DOHH2 (cell line): ENCODE data around the gene SPDYE6.
"Not testable (repeated sequence)": the region's sequence is repeated elsewhere in the genome, so short reads cannot be mapped to it uniquely, and the experiment has no call there.

Source experiments
- H3F3A ChIP-seq: fragments of 200-600 bp; sonication (generic), shearing (Covaris generic); 2 replicates; pipeline ENCODE4 v1.6.0; 2016; ENCODE audit warnings: antibody characterized with exemption, mild to moderate bottlenecking; ENCODE audit not compliant: control insufficient read depth, insufficient read depth
- H3K27ac ChIP-seq: fragments of 200-600 bp; sonication (generic); 2 replicates; pipeline ENCODE4 v1.5.1; 2014; ENCODE audit warnings: low read depth, mild to moderate bottlenecking, low read length, moderate library complexity
- H3K27me3 ChIP-seq: fragments of 200-600 bp; sonication (generic); 2 replicates; pipeline ENCODE4 v1.6.1; 2014; ENCODE audit warnings: mild to moderate bottlenecking, low read length, mixed read lengths; ENCODE audit not compliant: control insufficient read depth
- H3K36me3 ChIP-seq: fragments of 200-600 bp; sonication (generic); 2 replicates; pipeline ENCODE4 v1.6.1; 2014; ENCODE audit warnings: mild to moderate bottlenecking, low read length, moderate library complexity, mixed read lengths; ENCODE audit not compliant: control insufficient read depth
- H3K4me1 ChIP-seq: fragments of 200-600 bp; sonication (generic); 2 replicates; pipeline ENCODE4 v1.6.1; 2014; ENCODE audit warnings: mild to moderate bottlenecking, low read length, mixed read lengths; ENCODE audit not compliant: control insufficient read depth
- H3K4me2 ChIP-seq: fragments of 200-600 bp; sonication (generic); 2 replicates; pipeline ENCODE4 v1.6.0; 2014; ENCODE audit warnings: mild to moderate bottlenecking, low read length, moderate library complexity
- H3K4me3 ChIP-seq: fragments of 200-600 bp; sonication (generic); 2 replicates; pipeline ENCODE4 v1.5.1; 2014; ENCODE audit warnings: mild to moderate bottlenecking, low read length, mixed read lengths
- H3K79me2 ChIP-seq: fragments of 200-600 bp; sonication (generic); 2 replicates; pipeline ENCODE4 v1.6.1; 2014; ENCODE audit warnings: mild to moderate bottlenecking, low read length, mixed read lengths; ENCODE audit not compliant: control insufficient read depth
- H3K9me2 ChIP-seq: fragments of 200-600 bp; sonication (generic); replicated peaks from 2 replicates; pipeline ENCODE4 v1.6.1; 2014; ENCODE audit warnings: mild to moderate bottlenecking, low read length, mixed read lengths; ENCODE audit not compliant: control insufficient read depth
- H3K9me3 ChIP-seq: fragments of 200-600 bp; sonication (generic); 2 replicates; pipeline ENCODE4 v1.6.1; 2014; ENCODE audit warnings: antibody characterized with exemption, low read length, mixed read lengths; ENCODE audit not compliant: control insufficient read depth, insufficient read depth
- H4K20me1 ChIP-seq: fragments of 200-600 bp; sonication (generic); 2 replicates; pipeline ENCODE4 v1.6.0; 2014; ENCODE audit warnings: low read depth, mild to moderate bottlenecking, antibody characterized with exemption, low read length, moderate library complexity; ENCODE audit not compliant: control insufficient read depth, insufficient read depth

SPDYE6 gene

DNA sequence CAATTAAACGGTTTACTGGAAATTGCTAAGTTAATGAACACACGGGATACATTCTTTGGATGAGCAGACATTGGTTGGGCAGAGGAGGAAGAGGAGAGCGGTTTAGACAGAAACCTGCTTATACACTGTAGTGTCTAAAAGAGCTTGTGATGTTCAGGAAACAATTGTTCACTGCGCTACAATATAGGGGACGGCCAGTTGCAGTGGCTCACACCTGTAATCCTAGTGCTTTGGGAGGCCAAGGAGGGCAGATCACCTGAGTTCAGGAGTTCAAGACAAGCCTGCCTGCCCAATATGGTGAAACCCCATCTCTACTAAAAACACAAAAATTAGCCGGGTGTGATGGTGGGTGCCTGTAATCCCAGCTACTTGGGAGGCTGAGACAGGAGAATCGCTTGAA, 20.7 kb downstream of the SPDYE6 start:
- peak overlapping the region; percentile 52 for H3K4me3 ChIP-seq
- H3K27ac ChIP-seq: peak overlapping the region; percentile 85
- peaks cover 59% of the 10 kb centered on the region for H3K79me2 ChIP-seq
- H3K27me3 ChIP-seq, H3K9me2 ChIP-seq, H3K36me3 ChIP-seq, H4K20me1 ChIP-seq, H3K9me3 ChIP-seq: not testable (repeated sequence)
- H3K4me1 ChIP-seq: peaks cover 57% of the 10 kb centered on the region
- H3F3A ChIP-seq: peaks cover 30% of the 10 kb centered on the region
- H3K4me2 ChIP-seq: peak overlapping the region; percentile 73

DNA sequence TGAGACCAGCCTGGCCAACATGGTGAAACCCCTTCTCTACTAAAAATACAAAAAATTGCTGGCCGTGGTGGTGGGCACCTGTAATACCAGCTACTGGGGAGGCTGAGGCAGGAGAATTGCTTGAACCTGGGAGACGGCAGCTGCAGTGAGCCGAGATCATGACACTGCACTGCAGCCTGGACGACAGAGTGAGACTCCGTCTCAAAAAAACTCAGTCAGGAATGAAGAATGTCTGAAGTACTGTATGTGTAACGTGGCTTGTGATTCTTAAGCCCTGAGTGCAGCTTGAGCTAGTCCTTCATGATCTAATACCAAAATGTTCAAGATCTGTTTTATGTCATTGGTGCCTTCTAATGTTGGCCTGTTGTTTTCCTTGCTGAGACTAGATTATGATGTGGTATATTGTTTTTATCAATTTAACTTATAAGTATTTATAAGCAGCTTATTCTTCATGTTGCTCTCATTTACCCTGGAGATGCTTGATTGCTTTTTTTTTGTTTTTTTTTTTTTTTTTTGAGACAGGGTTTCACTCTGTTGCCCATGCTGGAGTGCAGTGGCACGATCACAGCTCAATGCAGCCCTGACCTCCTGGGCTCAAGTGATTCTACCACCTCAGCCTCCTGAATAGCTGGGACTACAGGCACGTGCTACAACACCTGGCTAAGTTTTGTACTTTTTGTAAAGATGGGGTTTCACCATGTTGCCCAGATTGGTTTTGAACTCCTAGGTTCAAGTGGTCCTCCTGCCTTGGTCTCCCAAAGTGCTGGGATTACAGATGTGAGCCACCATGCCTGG, 25.4 kb downstream of the SPDYE6 start:
- Histone ChIP-seq H3K4me1 (peaks cover 76% of the 10 kb centered on the region), H3K4me2 (peak overlapping the region; percentile 83), H3F3A (peaks cover 56% of the 10 kb centered on the region), H3K36me3 (peaks cover 26% of the 10 kb centered on the region), H3K27ac (peak overlapping the region; percentile 93), H3K79me2 (peaks cover 80% of the 10 kb centered on the region), H3K4me3 (peak overlapping the region; percentile 92)
- not testable (repeated sequence) for H4K20me1 ChIP-seq, H3K9me3 ChIP-seq, H3K27me3 ChIP-seq, H3K9me2 ChIP-seq

GRCh38 chr7:102329366-102329765, 26.9 kb downstream of the SPDYE6 start:
- Histone ChIP-seq H3K27ac (peak overlapping the region; percentile 93), H3K4me2 (peak overlapping the region; percentile 83), H3K36me3 (peaks cover 41% of the 10 kb centered on the region)

DNA sequence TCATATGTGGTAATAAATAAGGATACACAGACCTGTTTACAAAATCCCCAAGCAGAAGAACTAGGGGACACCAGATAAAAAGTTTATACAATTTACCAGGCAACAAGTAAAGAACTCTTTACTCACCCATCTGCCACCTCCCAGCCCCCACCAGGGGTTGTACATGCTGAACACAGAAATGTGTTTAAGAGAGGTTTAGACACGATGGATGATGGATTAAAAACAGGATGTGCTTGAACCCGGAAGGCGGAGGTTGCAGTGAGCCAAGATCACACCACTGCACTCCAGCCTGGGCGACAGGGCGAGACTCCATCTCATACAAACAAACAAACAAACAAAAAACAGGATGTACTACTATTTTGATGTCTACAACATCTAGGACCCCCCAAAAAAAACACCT, 27.4 kb downstream of the SPDYE6 start:
- not testable (repeated sequence) for H3K9me3 ChIP-seq, H3K9me2 ChIP-seq, H3K27me3 ChIP-seq
- Histone ChIP-seq H3K27ac (peak overlapping the region; percentile 93), H3K4me1 (peaks cover 76% of the 10 kb centered on the region), H3K36me3 (peaks cover 46% of the 10 kb centered on the region), H3K4me3 (peak overlapping the region; percentile 92), H3K79me2 (peaks cover 97% of the 10 kb centered on the region), H3K4me2 (peak overlapping the region; percentile 83), H4K20me1 (peaks cover 10% of the 10 kb centered on the region; the same call in 1 of the 2 replicates), H3F3A (peaks cover 51% of the 10 kb centered on the region)

More at GRCh38 chr7:102329366-102329765, 26.9 kb downstream of the SPDYE6 start:
- H4K20me1 ChIP-seq, H3K9me3 ChIP-seq, H3K9me2 ChIP-seq, H3K27me3 ChIP-seq: not testable (repeated sequence)
- Histone ChIP-seq H3F3A (peaks cover 51% of the 10 kb centered on the region), H3K4me3 (peak overlapping the region; percentile 92), H3K4me1 (peaks cover 71% of the 10 kb centered on the region), H3K79me2 (peaks cover 92% of the 10 kb centered on the region)

- H3K4me2 ChIP-seq: peak overlapping the region; percentile 81
- peaks cover 10% of the 10 kb centered on the region; the same call in 1 of the 2 replicates for H4K20me1 ChIP-seq
- not testable (repeated sequence) for H3K27me3 ChIP-seq, H3K9me2 ChIP-seq, H3K9me3 ChIP-seq
- H3K4me1 ChIP-seq: peaks cover 73% of the 10 kb centered on the region
- H3F3A ChIP-seq: peaks cover 53% of the 10 kb centered on the region
- peak overlapping the region; percentile 93 for H3K27ac ChIP-seq
- H3K79me2 ChIP-seq: peaks cover 96% of the 10 kb centered on the region
- H3K4me3 ChIP-seq: peak overlapping the region; percentile 92
- H3K36me3 ChIP-seq: peaks cover 62% of the 10 kb centered on the region
Observed at GRCh38 chr7:102327183-102327582, 29.1 kb downstream of the SPDYE6 start.
